GM18498 (cell line): ENCODE results near the gene RFPL3.
"Not testable (repeated sequence)": the region's sequence is repeated elsewhere in the genome, so short reads cannot be mapped to it uniquely, and the experiment has no call there.

Experiments used
- ATAC-seq: cut with Tn5 transposase; IDR thresholded peaks from one replicate; pipeline ENCODE4 v1.9.1; 2021; ENCODE audit warnings: mild to moderate bottlenecking, moderate library complexity; ENCODE audit not compliant: unreplicated experiment

The RFPL3 gene

GRCh38 chr22:32352681-32353080, 5.0 kb upstream of the RFPL3 start:
- ATAC-seq: no peak

- ATAC-seq: no peak
These were observed 4.4 kb upstream of the RFPL3 start for GRCh38 chr22:32353292-32353691.

GRCh38 chr22:32353840-32354239, 3.8 kb upstream of the RFPL3 start:
- ATAC-seq: no peak

- no peak for ATAC-seq
These were observed 3.0 kb upstream of the RFPL3 start for GRCh38 chr22:32354360-32355351.

- no peak for ATAC-seq
These were observed 1.9 kb upstream of the RFPL3 start for GRCh38 chr22:32355760-32356159.

- not testable (repeated sequence) for ATAC-seq
These were observed 2.4 kb downstream of the RFPL3 start for GRCh38 chr22:32360096-32360495.

GRCh38 chr22:32361257-32361656, 3.6 kb downstream of the RFPL3 start:
- no peak for ATAC-seq

GRCh38 chr22:32364210-32364609, 6.5 kb downstream of the RFPL3 start:
- ATAC-seq: no peak

GRCh38 chr22:32375678-32376450, 18.2 kb downstream of the RFPL3 start:
- ATAC-seq: no peak

- no peak for ATAC-seq
These were observed 19.0 kb downstream of the RFPL3 start for GRCh38 chr22:32376681-32377080.

GRCh38 chr22:32378707-32379272, 21.1 kb downstream of the RFPL3 start:
- no peak for ATAC-seq

- ATAC-seq: no peak
These were observed 23.3 kb downstream of the RFPL3 start for GRCh38 chr22:32380991-32381390.

- ATAC-seq: no peak
These were observed 28.0 kb downstream of the RFPL3 start for GRCh38 chr22:32385681-32386080.

- no peak for ATAC-seq
These were observed 32.0 kb downstream of the RFPL3 start for GRCh38 chr22:32389685-32390084.

- no peak for ATAC-seq
These were observed 37.4 kb downstream of the RFPL3 start for GRCh38 chr22:32395107-32395506.

GRCh38 chr22:32396255-32396654, 38.6 kb downstream of the RFPL3 start:
- ATAC-seq: no peak

- no peak for ATAC-seq
These were observed 39.1 kb downstream of the RFPL3 start for GRCh38 chr22:32396746-32397145.

GRCh38 chr22:32401486-32401885, 43.8 kb downstream of the RFPL3 start:
- no peak for ATAC-seq

GRCh38 chr22:32404021-32404420, 46.4 kb downstream of the RFPL3 start:
- no peak for ATAC-seq

GRCh38 chr22:32407312-32407711, 49.6 kb downstream of the RFPL3 start:
- peak; percentile 60 for ATAC-seq

GRCh38 chr22:32407936-32408335, 50.3 kb downstream of the RFPL3 start:
- no peak for ATAC-seq
